GM19351 (cell line): ENCODE data around the gene LRRK1.
"Not testable (repeated sequence)": the region's sequence is repeated elsewhere in the genome, so short reads cannot be mapped to it uniquely, and the experiment has no call there.

Experiments used
- ATAC-seq: cut with Tn5 transposase; IDR thresholded peaks from one replicate; pipeline ENCODE4 v1.9.1; 2021; ENCODE audit warnings: mild to moderate bottlenecking, moderate library complexity; ENCODE audit not compliant: unreplicated experiment

Gene LRRK1

DNA sequence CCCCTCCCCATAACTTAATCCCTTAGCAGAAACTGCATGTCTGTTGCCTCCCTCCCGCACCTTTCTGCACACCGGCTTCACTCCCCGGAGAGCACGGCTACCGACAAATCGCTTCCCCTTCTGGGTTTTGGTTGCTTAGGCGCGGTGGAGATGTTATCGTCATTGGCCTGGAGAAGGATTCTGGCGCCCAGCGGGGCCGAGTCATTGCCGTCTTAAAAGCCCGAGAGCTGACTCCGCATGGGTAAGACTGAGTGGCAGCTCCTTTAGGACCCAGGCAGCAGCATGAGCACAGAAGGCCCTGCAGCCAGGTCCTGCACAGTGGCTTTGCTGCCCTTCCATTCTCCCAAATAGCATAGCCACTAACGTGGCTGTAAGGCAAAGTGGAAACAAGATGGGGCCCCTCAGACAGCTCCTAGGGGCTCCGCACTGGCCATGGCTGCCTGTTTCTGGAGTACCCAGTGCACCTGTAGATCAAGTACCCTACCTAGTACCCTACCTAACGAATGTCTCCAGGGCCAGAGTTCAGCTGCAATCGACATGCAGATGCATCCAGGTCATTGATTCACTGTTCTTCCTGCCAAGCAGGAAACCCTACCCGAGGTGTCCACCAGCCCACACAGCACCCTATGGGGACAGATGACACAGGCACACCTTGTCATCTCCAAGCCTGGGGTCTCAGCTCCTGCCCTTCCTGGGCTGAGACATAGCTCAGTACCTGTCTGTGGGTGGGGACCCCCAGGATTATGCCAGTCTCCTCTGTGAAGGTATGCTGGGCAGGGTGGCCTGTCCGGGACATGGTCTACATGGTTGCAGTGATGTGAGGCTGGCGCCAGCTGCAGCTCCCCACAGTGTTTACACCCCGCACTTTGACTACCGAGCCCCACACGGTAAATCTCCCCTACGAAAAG, 147.6 kb downstream of the LRRK1 start:
- ATAC-seq: no peak

DNA sequence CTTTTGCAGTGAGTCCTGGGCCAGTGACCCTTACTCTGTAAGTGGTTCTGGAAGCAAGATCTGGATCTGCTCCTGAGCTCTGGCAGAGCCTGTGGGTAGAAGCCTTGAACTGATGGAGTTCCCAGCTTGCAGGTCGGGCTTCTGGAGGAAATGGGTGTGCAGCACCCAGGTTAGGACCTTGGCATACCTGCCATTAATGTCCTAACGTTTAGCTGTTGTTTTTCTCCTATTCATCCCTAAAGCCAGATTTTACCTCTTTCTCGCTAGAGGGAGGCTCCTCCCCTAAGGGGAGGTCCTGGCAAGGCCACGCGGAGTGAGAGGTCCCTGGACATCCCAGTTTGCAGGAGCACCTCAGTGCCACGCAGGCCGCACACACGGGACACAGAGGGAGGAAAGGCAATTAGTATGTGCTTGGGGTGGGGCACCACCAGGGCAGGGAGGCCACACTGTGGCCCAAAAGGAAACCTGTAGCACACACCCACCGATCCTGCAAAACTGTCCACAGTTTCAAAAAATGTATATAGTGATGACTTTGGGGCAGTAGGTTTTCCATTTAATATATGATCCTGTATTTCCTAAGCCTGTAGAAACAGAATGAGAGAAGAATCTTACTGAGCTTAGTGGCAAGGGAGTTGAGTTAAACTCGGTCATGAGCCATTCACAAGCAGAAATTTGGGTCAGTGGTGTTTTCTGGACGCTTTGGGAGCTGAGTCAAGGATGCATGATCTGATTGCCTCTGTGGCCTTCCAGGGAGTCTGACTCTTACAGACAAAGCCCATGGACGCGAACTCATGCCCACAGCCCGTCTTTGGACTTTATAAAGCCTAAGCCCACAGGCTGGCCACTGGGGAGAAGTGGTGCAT, 148.7 kb downstream of the LRRK1 start:
- no peak for ATAC-seq

DNA sequence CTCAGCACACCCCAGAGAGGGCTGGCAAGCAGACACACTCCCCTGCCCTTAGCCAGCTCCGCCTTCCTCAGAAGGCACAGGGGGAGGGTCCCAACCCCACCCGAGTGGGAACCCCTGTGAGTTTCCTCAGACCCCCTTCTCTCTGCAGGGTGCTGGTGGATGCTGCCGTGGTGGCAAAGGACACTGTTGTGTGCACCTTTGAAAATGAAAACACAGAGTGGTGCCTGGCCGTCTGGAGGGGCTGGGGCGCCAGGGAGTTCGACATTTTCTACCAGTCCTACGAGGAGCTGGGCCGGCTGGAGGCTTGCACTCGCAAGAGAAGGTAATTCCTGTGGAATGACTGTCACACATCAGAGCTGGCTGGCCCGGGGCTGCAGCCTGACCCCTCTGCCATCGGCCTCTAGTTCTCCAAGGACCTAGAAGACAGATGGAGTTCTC, 149.4 kb downstream of the LRRK1 start:
- no peak for ATAC-seq

DNA sequence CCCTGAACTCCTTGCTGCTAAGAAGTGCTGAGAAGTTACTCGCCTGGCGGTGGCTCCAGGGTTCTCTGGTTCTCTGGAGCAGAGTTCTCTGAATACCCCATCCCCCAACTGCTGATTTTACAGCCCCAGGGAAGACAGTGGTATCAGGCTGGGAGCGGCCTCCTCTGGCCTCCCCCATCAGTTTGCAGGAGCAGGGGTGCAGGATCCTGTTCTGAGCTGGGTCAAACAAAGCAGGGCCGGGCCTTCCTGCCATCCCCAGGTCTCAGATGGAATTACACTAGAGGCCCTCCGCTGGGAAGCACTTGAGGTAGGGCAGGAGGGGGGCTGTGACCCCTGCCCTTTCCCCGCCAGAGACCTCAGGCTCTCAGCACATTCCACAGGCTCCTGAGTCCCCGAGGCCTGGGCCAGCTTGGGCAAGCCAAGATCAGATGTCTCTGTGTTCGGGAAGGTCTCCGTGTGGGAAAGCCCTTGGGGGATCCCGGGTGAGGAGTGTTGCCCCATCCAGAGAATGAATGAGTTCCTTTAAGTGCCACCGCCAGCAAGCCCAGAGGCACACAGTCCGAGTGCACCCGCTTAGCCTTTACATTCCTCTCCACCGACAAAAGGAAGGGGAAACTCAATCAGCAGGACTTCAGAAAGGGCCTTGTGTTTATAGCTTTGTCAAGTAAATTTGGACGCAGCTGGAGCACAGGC, 149.9 kb downstream of the LRRK1 start:
- no peak for ATAC-seq

DNA sequence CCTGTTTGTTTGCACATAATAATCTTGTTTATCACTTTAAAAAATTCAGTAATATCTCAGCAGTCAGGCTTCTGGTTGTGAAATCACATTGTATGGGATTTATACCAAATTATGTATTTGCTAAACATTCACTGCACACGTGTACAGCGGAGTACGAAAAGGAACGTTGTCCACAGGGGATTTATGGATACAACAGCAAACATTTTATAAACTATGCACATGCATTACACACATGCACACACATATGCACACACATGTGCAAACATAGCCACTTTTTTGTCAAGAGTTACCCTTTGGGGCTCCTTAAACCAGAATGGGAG, 150.5 kb downstream of the LRRK1 start:
- no peak for ATAC-seq

DNA sequence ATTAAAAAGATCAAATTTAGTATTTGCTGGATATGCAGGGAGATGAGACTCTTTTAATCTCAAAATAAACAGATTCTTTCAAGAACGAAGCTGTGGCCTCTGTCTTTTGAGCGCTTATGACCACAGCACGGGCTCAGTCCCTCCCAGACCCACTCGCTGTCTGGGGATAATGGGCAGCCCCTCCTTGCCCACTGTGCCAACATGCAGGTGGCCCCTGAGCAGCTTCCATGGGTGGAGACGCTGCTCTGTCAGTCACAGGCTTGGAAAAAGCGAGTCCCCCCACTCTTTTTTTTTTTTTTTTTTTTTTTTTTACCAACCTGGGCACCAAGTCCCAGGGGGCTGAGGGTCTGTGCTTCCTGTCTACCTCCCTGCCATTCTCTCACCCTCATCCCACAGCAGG, 150.9 kb downstream of the LRRK1 start:
- no peak for ATAC-seq

DNA sequence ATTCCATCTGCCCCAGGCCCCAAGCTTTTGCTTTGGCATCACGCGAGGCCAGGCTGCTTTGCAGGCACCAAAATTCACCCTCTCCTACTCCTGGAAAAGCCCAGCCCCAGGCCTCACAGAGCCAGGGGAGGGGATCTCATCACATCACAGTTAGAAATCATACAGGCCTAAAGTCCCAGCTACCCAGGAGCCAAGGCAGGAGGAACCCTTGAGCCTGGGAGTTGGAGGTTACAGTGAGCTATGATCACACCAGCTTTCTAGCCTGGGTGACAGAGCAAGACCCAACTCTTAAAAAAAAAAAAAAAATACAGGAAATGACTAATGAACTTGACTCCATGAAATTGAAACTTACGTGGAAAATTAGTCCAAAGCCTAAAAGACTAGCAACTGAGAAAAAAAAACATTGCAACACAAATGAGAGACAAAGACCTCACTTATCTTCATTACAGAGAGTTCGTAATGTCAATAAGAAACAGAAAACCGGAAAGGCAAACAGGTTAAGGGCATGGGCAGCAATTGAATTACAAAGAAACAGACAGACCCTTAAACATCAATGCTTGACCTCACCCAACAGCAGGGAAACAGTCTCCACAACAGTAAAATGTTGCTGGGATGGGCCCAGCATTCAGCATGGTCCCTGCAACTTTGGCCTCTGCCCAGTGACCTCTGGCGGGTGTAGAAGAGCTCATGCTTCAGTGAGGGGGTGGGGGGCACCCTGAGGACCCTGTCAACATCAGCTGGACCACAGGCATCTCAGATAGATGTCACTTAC, 151.5 kb downstream of the LRRK1 start:
- no peak for ATAC-seq

DNA sequence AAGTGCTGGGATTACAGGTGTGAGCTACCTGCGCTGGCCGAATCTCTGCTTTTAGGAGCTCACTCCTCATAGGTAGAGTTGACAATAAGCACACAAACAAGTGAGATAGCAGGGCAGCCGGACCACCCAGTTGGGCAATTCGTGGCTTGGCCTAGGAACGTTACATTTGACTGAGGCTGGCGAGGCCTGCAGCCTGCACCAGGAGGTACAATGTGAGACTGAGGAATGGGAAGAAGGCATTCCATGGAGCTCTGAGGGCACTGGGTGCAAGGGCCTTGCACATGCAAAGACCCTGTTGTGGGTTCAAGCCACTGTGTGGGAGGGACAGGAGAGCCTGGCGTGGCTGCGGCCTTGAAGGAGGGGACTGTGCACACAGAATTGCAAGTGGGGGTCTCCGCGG, 152.5 kb downstream of the LRRK1 start:
- ATAC-seq: no peak

DNA sequence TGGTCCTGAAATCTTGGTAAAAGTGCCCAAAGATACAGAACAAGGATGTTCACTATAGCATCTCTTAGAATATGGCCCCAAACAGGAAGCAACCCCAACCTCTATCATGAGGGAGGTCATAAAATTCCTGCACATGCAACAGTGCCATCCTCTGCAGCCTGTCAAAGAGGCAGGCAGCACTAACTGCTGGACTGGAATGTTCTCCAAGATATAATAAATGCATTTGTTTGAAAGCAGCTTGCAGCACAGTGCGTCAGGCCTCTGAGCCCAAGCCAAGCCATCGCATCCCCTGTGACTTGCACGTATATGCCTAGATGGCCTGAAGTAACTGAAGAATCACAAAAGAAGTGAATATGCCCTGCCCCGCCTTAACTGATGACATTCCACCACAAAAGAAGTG, 153.1 kb downstream of the LRRK1 start:
- ATAC-seq: not testable (repeated sequence)

DNA sequence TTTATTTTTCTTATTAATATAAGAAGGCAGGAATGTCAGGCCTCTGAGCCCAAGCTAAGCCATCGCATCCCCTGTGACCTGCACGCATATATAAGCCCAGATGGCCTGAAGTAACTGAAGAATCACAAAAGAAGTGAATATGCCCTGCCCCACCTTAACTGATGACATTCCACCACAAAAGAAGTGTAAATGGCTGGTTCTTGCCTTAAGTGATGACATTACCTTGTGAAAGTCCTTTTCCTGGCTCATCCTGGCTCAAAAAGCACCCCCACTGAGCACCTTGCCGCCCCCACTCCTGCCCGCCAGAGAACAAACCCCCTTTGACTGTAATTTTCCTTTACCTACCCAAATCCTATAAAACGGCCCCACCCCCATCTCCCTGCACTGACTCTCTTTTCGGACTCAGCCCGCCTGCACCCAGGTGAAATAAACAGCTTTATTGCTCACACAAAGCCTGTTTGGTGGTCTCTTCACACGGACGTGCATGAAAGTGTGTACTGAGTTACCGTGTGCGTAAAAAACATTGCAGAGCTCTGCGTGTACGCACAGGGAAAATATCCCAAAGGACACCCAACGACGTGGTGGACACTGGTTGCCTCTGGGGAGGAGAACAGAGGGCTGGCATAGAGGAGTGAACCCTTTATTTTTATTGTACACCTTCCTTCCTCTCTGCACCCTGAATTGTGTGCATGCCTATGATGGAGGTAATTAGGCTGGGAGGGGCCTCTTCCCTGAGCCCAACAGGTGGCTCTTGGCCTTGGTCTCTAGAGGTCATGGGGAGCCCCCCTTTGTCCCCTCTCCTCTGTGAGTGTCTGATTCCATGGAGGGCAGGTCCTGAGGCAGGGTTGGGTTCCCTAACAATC, 158.9 kb downstream of the LRRK1 start:
- ATAC-seq: not testable (repeated sequence)

DNA sequence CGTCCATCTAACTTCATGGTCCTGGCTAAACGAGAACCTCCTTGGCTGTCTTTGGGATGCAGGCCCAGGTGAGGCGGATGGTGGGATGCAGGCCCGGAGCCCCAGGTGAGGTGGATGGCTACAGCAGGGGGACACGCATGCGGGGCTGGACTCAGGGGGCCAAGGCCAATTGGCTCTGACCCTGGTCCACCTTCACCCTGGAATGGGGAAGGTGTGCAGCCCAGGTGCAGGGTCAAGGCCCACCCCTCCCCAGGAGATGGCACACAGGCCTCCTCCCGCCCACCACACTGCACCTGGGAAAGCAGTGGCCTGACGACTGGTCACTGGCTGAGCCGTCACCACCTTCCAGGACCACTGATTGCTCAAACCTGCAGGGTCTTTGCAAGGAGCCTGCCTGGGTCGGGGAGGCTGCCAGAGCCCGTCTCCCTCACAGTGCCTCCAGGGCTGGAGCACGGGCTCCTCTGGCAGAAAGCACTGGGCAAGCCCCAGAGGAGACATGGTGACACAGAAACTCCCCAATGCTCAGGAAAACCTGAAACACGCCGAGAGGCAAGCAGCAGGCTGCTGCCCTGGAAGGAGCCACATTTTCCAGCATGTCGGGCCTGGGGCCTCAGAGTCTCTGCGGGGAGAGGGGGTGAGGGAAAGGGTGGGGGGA, 159.6 kb downstream of the LRRK1 start:
- no peak for ATAC-seq

DNA sequence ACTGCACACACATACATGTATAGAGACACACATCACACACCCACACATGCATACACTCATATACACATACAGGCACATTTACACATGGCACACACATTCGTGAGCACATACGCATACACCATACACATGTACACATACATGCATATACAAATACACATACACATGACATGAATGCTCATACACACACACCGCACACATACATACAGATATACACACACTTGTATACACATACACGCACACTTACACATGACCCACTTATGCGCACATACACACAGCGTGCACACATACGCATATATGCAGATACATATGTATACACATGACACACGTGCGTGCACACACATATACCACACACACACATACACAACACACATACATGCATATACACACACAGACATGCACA, 162.7 kb downstream of the LRRK1 start:
- no peak for ATAC-seq

DNA sequence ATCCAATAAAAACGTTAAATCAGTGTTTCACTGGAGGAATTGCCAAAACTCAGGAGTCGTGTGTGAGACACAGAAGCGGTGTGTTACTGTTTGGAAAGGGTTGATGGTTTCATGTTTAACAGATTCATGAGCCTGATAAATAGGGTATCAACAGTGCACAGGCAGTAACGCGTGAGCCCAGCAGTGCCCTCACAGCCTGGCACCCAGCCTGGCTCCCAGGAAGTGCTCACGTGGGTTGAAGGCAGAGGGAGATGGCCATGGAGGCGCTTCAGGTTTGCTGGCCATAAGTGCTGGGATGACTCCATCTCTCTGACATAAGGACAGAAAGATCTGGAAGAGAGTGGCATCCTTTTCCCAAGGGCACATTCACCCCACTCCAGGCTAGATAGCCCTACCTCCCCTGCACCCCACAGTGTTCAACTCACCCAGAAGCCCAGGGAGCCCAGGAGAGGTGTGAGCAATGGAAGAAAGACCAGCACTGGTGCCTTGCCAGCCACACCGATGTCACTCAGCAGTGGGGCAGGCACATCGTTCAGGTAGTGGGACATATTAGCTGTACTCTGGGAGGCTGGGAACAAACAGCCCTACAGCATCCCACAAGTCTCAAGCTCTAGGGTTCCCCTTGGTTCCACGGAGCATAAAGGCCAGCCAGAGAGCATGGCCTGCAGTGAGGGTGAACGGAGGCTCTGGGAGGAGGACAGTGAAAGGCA, 164.3 kb downstream of the LRRK1 start:
- ATAC-seq: no peak

DNA sequence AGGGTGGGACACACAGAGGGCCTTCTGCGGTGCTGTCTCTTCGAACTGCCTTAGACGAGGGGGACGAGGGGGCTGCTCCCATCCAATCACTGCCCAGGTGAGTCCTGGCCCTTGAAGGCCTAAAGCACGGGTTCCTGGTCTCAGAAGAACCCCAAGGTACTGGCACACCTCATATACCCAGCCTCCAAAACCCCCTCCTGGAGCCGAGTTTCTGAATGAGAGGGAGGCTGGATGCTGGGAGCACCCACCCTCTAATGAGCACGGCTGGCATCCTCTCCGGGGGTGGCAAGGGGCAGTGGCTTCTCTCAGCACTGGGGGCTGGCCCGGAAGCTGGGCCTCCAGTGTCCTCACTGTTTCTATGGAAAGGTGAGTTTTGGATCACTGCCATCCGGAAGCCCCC, 165.6 kb downstream of the LRRK1 start:
- no peak for ATAC-seq

DNA sequence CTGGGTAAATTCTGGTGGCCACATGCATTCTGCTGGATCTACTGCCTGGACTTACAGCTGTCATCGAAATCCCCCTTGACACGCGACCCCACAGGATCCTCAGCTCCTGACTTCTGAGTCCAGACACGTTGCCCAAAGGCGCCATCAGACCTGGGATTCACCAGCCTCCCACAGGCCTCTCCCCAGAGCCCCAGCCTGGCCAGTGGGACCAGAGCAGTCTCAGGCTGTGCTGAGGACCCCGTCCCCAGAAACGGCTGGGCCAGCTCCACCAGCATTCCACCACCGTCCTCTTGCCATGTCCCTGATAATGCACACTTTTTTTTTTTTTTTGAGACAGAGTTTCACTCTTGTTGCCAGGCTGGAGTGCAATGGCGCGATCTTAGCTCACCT, 166.1 kb downstream of the LRRK1 start:
- ATAC-seq: no peak

DNA sequence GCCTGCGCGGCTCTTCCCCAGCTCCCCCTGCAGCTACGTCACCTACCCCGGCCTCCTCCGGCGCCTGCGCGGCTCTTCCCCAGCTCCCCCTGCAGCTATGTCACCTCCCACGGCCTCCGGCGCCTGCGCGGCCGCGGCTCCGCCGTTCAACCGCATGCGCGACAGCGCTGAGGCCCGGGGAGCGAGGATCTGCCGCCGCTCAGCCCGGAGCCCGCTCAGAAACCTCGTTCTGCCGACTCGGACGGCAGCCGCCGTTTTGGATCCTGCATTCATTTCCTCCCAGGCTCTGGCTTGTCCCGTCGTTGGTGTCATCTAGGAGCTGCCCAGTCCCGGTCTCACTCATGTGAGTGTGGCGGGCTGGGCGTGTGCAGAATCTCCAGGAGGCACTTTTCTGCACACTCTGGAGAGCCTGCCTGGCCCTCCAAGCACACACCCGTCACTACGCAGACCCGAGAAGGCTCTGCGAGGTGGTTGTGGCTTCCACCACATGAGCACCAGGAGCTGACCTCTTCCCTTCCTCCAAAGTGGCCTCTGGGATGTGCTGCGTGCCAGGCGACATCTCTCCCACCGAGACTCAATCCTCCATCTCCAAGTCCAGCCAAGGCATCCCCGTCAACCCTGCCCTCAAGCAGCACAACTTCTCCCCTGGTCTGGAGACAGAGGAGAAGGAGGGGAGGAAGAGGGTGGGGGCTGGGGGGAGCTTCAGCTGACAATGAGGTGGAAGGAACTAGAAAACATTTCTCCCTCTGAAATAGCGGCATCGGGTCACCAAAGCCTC, 167.4 kb downstream of the LRRK1 start:
- ATAC-seq: no peak

DNA sequence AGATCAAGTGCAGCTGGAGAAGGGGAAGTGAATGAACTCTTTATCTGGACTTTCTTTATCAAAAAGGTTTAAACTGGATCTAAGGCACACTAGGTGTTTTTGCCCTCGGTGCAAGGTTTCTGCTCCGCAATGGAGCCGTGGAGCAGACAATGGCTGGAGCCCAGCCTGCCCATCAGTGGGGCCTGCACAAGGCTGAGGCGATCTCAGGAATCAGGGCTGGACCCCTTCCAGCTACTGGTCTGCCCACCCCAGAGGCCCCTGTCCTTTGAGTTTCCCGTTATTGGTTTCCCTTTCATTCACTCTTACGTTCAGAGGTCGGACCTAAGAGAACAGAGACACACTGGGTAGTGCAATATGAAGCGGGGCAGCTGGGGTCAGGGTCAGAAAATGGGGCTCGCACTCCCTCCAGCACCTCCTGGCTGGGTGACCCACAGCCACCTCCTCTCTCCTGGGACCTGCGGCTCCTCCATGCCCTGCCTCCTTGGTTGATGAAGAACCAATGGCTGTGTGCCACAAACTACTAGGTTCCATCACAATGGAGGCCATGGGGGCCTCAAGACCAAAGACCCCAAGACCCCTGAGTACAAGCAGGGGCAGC, 168.1 kb downstream of the LRRK1 start:
- ATAC-seq: no peak

DNA sequence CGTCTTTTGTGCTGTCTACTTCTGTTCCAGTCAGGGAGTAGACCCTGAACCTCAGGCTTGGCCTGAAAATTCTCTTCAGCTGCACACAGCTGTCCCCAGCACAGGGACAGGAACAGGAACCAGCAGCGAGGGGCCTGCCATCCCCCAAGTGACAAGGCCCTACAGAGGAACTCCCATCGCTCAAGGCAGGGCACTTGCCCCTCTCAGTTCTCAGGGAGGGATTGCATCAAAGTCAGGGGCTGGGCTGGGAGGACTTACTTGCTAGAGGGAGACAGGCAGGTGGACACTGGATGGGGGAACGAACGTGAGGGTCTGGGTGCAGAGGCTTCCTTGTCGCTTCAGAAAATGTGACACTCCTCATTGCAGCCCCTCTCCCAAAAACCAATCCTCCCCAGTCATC, 169.1 kb downstream of the LRRK1 start:
- ATAC-seq: no peak
